HG02798 (cell line): Measurements from ENCODE around the gene SLC38A7.
"Not testable (repeated sequence)": the region's sequence is repeated elsewhere in the genome, so short reads cannot be mapped to it uniquely, and the experiment has no call there.

Experiments used
- ATAC-seq: cut with Tn5 transposase; IDR thresholded peaks from one replicate; pipeline ENCODE4 v1.9.1; 2021; ENCODE audit warnings: mild to moderate bottlenecking; ENCODE audit not compliant: unreplicated experiment, poor library complexity

Gene SLC38A7

GRCh38 chr16:58679763-58680162 is 4.8 kb downstream of the SLC38A7 start:
- ATAC-seq = no peak

GRCh38 chr16:58678716-58679115 is 5.9 kb downstream of the SLC38A7 start:
- no peak for ATAC-seq

GRCh38 chr16:58678269-58678668 is 6.3 kb downstream of the SLC38A7 start:
- ATAC-seq = no peak

GRCh38 chr16:58670946-58671583 is 13.5 kb downstream of the SLC38A7 start:
- ATAC-seq = no peak

- no peak for ATAC-seq
These were observed 14.4 kb downstream of the SLC38A7 start for GRCh38 chr16:58670177-58670576.

- no peak for ATAC-seq
These were observed 19.4 kb downstream of the SLC38A7 start for GRCh38 chr16:58665200-58665599.

- ATAC-seq = peak; percentile 86
These were observed 23.3 kb downstream of the SLC38A7 start for GRCh38 chr16:58661199-58661830.

- ATAC-seq = not testable (repeated sequence)
These were observed 24.7 kb downstream of the SLC38A7 start for GRCh38 chr16:58659911-58660310.

GRCh38 chr16:58658796-58659211 is 25.8 kb downstream of the SLC38A7 start:
- ATAC-seq = no peak

- ATAC-seq = no peak
These were observed 27.7 kb downstream of the SLC38A7 start for GRCh38 chr16:58656899-58657298.

GRCh38 chr16:58655215-58655596 is 29.4 kb downstream of the SLC38A7 start:
- no peak for ATAC-seq

GRCh38 chr16:58654560-58655214 is 29.9 kb downstream of the SLC38A7 start:
- ATAC-seq = no peak

GRCh38 chr16:58652741-58653140 is 31.8 kb downstream of the SLC38A7 start:
- no peak for ATAC-seq

GRCh38 chr16:58651965-58652348 is 32.6 kb downstream of the SLC38A7 start:
- no peak for ATAC-seq

GRCh38 chr16:58649707-58650106 is 34.9 kb downstream of the SLC38A7 start:
- no peak for ATAC-seq

- ATAC-seq = no peak
These were observed 37.5 kb downstream of the SLC38A7 start for GRCh38 chr16:58647107-58647506.

GRCh38 chr16:58644765-58645487 is 39.6 kb downstream of the SLC38A7 start:
- no peak for ATAC-seq

GRCh38 chr16:58644108-58644507 is 40.5 kb downstream of the SLC38A7 start:
- ATAC-seq = no peak

- no peak for ATAC-seq
These were observed 43.6 kb downstream of the SLC38A7 start for GRCh38 chr16:58640949-58641348.

- ATAC-seq = no peak
These were observed 44.7 kb downstream of the SLC38A7 start for GRCh38 chr16:58639836-58640235.

GRCh38 chr16:58639230-58639629 is 45.3 kb downstream of the SLC38A7 start:
- ATAC-seq = no peak
